H1 (cell line): ENCODE results near the gene IQCM. TPM values are rescaled to one million over a fixed set of nuclear protein-coding genes. Genes with fewer than 3 reads are reported as not detected.

Experiments
- CTCF ChIA-PET: fragments of 300-600 bp; sonication (Branson Sonifier 250); formaldehyde crosslinking; loops from one replicate; lab custom pipeline; 2021; ENCODE audit not compliant: partially characterized antibody; lab: Charles Lee
- POLR2A ChIA-PET: fragments of 300-600 bp; sonication (Branson Sonifier 250); formaldehyde crosslinking; loops from one replicate; lab custom pipeline; 2021; ENCODE audit warnings: inconsistent platforms; ENCODE audit not compliant: partially characterized antibody; lab: Charles Lee
- DNase-seq, 2 experiments: peaks; one replicate each; pipeline versions ENCODE4 v3.0.0 to v3.0.0-alpha.2; 2010 to 2022; ENCODE audit warnings: low spot score in 2 of 2, low read depth in 1 of 2, mixed read lengths in 1 of 2
- FAIRE-seq: peaks from 2 replicates; lab custom pipeline; 2011; peaks lifted over from hg19 to GRCh38; lab: Jason Lieb, UNC
- H2AFZ ChIP-seq: 2 replicates; pipeline ENCODE4 v1.8.1; 2012; ENCODE audit warnings: low read length, inconsistent platforms
- H2AK5ac ChIP-seq: 2 replicates; pipeline ENCODE4 v1.6.1; 2013; ENCODE audit warnings: low read depth, low read length
- H2BK120ac ChIP-seq: replicated peaks from 2 replicates; pipeline ENCODE3; 2013; ENCODE audit warnings: low read depth, low read length, inconsistent platforms
- H2BK12ac ChIP-seq: 2 replicates; pipeline ENCODE4 v1.6.1; 2013; ENCODE audit warnings: low read depth, low read length
- H2BK15ac ChIP-seq: 2 replicates; pipeline ENCODE4 v1.6.1; 2013; ENCODE audit warnings: low read length
- H2BK20ac ChIP-seq: 2 replicates; pipeline ENCODE4 v1.6.1; 2013; ENCODE audit warnings: low read length
- H2BK5ac ChIP-seq: 2 replicates; pipeline ENCODE4 v1.6.1; 2013; ENCODE audit warnings: low read depth, low read length
- H3K14ac ChIP-seq: 2 replicates; pipeline ENCODE4 v1.6.1; 2013; ENCODE audit warnings: inconsistent platforms; ENCODE audit not compliant: insufficient read length
- H3K18ac ChIP-seq: 2 replicates; pipeline ENCODE4 v1.6.1; 2013; ENCODE audit warnings: low read length; ENCODE audit errors: extremely low read depth
- H3K23ac ChIP-seq: 2 replicates; pipeline ENCODE4 v1.6.1; 2013; ENCODE audit warnings: inconsistent platforms; ENCODE audit not compliant: insufficient read length
- H3K23me2 ChIP-seq: 2 replicates; pipeline ENCODE4 v1.6.1; 2013; ENCODE audit warnings: low read depth, low read length
- H3K27ac ChIP-seq: 2 replicates; pipeline ENCODE4 v1.6.1; 2011; ENCODE audit warnings: low read depth, low read length, inconsistent platforms
- H3K27me3 ChIP-seq, 4 experiments: replicated peaks in 1 of 4; 1 replicate in 1 of 4; 2 replicates in 3 of 4; pipeline versions ENCODE4 v1.6.1 to v1.8.1; 2011 to 2013; ENCODE audit warnings: low read length in 3 of 4, mild to moderate bottlenecking in 3 of 4, inconsistent platforms in 2 of 4, mixed read lengths in 2 of 4, moderate library complexity in 1 of 4; ENCODE audit not compliant: control insufficient read depth in 3 of 4, insufficient read depth in 3 of 4; ENCODE audit errors: extremely low read depth in 1 of 4
- H3K36me3 ChIP-seq, 4 experiments: 2 replicates each; pipeline versions ENCODE4 v1.6.1 to v1.8.1; 2011 to 2013; ENCODE audit warnings: mild to moderate bottlenecking in 4 of 4, low read length in 3 of 4, moderate library complexity in 2 of 4, control low read depth in 1 of 4, inconsistent platforms in 1 of 4; ENCODE audit not compliant: insufficient read depth in 4 of 4, control insufficient read depth in 2 of 4
- H3K4ac ChIP-seq: replicated peaks from 2 replicates; pipeline ENCODE3; 2013; ENCODE audit warnings: low read length, low read depth, mixed read lengths, inconsistent platforms; ENCODE audit not compliant: insufficient read length
- H3K4me1 ChIP-seq, 4 experiments: replicated peaks in 1 of 4; 1 replicate in 1 of 4; 2 replicates in 3 of 4; pipeline versions ENCODE4 v1.6.1 to v1.8.1; 2011 to 2013; ENCODE audit warnings: low read length in 3 of 4, inconsistent platforms in 2 of 4, mixed read lengths in 1 of 4; ENCODE audit not compliant: insufficient read depth in 4 of 4, control insufficient read depth in 3 of 4
- H3K4me2 ChIP-seq, 2 experiments: 2 replicates each; pipeline versions ENCODE4 v1.6.1 to v1.8.1; 2011 to 2013; ENCODE audit warnings: low read depth in 2 of 2, low read length in 2 of 2, control low read depth in 1 of 2, inconsistent platforms in 1 of 2, mild to moderate bottlenecking in 1 of 2; ENCODE audit not compliant: insufficient read depth in 1 of 2
- H3K4me3 ChIP-seq, 4 experiments: fragments of 200-600, 300-600 bp in 1 of 4; sonication (generic), shearing (Covaris generic), sonication (Bioruptor Twin) in 1 of 4; 2 replicates each; pipeline versions ENCODE4 v1.5.1 to v1.8.1; 2011 to 2016; ENCODE audit warnings: low read length in 4 of 4, low read depth in 3 of 4, control low read depth in 2 of 4, inconsistent platforms in 2 of 4, mild to moderate bottlenecking in 2 of 4, mixed read lengths in 1 of 4, moderate library complexity in 1 of 4; ENCODE audit not compliant: insufficient read depth in 2 of 4; ENCODE audit errors: extremely low read depth in 1 of 4
- H3K56ac ChIP-seq: replicated peaks from 2 replicates; pipeline ENCODE3; 2013; ENCODE audit warnings: low read depth, mild to moderate bottlenecking, mixed read lengths, low read length, inconsistent platforms; ENCODE audit not compliant: insufficient read length
- H3K79me1 ChIP-seq: 2 replicates; pipeline ENCODE4 v1.6.1; 2013; ENCODE audit warnings: low read depth, low read length, control low read depth
- H3K79me2 ChIP-seq, 2 experiments: 2 replicates each; pipeline versions ENCODE4 v1.6.1 to v1.8.1; 2012 to 2013; ENCODE audit warnings: low read length in 2 of 2, mild to moderate bottlenecking in 2 of 2, inconsistent platforms in 1 of 2; ENCODE audit not compliant: insufficient read depth in 2 of 2, control insufficient read depth in 1 of 2
- H3K9ac ChIP-seq, 4 experiments: replicated peaks in 1 of 4; 1 replicate in 1 of 4; 2 replicates in 3 of 4; pipeline versions ENCODE4 v1.6.1 to v1.8.1; 2011 to 2013; ENCODE audit warnings: low read depth in 3 of 4, low read length in 3 of 4, control low read depth in 2 of 4, mild to moderate bottlenecking in 2 of 4, moderate library complexity in 2 of 4, inconsistent platforms in 1 of 4; ENCODE audit errors: extremely low read depth in 1 of 4
- H3K9me3 ChIP-seq, 2 experiments: 2 replicates each; pipeline versions ENCODE4 v1.6.1 to v1.8.1; 2012 to 2013; ENCODE audit warnings: mild to moderate bottlenecking in 2 of 2, moderate library complexity in 2 of 2, control low read depth in 1 of 2, inconsistent platforms in 1 of 2, low read depth in 1 of 2, low read length in 1 of 2, mixed read lengths in 1 of 2; ENCODE audit not compliant: insufficient read depth in 2 of 2
- H4K20me1 ChIP-seq, 2 experiments: replicated peaks in 1 of 2; 2 replicates each; pipeline versions ENCODE3 to v1.8.1; 2011 to 2013; ENCODE audit warnings: inconsistent platforms in 2 of 2, low read length in 2 of 2, mild to moderate bottlenecking in 1 of 2; ENCODE audit not compliant: insufficient read depth in 2 of 2, control insufficient read depth in 1 of 2
- H4K5ac ChIP-seq: 2 replicates; pipeline ENCODE4 v1.6.1; 2013; ENCODE audit warnings: low read length, low read depth, mixed read lengths, inconsistent platforms; ENCODE audit not compliant: insufficient read length
- H4K8ac ChIP-seq: 2 replicates; pipeline ENCODE4 v1.8.0; 2013; ENCODE audit warnings: mild to moderate bottlenecking, moderate library complexity, low read length, inconsistent platforms; ENCODE audit not compliant: insufficient read depth; ENCODE audit errors: extremely low read depth
- H4K91ac ChIP-seq: replicated peaks from 2 replicates; pipeline ENCODE3; 2013; ENCODE audit warnings: low read length, mixed read lengths, inconsistent platforms; ENCODE audit not compliant: insufficient read length
- EGR1 ChIP-seq: IDR thresholded peaks from 2 replicates; pipeline ENCODE4 v1.6.1; 2011; ENCODE audit warnings: low read depth, low read length, borderline replicate concordance
- POLR2AphosphoS5 ChIP-seq: IDR thresholded peaks from 2 replicates; pipeline ENCODE4 v1.6.1; 2011; ENCODE audit warnings: low read depth, low read length
- SIN3A ChIP-seq, 2 experiments: IDR thresholded peaks in 1 of 2; conservative IDR thresholded peaks in 1 of 2; 2 replicates each; pipeline ENCODE4 v1.6.1; 2011 to 2012; ENCODE audit warnings: low read length in 2 of 2, improper control_type of control experiment in 1 of 2, low read depth in 1 of 2, mild to moderate bottlenecking in 1 of 2
- TAF7 ChIP-seq: optimal IDR thresholded peaks from 2 replicates; pipeline ENCODE3; 2011; ENCODE audit warnings: low read depth, mild to moderate bottlenecking, inconsistent platforms, low read length, moderate library complexity, borderline replicate concordance
- WGBS, 2 experiments: shearing (Covaris generic) in 1 of 2; methylation state at CpG; one replicate each; pipeline versions ENCODE4 v1.1.6 to v1.1.7; 2013 to 2015; ENCODE audit warnings: low lambda C conversion rate in 2 of 2, mixed read lengths in 2 of 2, inconsistent platforms in 1 of 2, low coverage in 1 of 2, missing lambda C conversion rate in 1 of 2; ENCODE audit not compliant: insufficient replicate concordance in 2 of 2, insufficient coverage in 1 of 2, insufficient read length in 1 of 2; ENCODE audit errors: extremely low coverage in 1 of 2, missing lambda C conversion rate in 1 of 2; 5-methylcytosine and 5-hydroxymethylcytosine counted together
- polyA plus RNA-seq, 7 experiments: library from polyadenylated mRNA; depleted of rRNA in 3 of 7; stranded (reverse) in 5 of 7; unstranded in 2 of 7; fragments of >200 nt in 5 of 7; fragments of 200-250 nt in 2 of 7; gene quantifications; 1 replicate in 5 of 7; 2 replicates in 1 of 7; 4 replicates in 1 of 7; pipeline versions ENCODE4 v1.2.1 to v1.2.3, GENCODE V29; 2011 to 2013; ENCODE audit warnings: missing spikeins in 2 of 7, mixed read lengths in 2 of 7
- total RNA-seq: library from RNA; stranded (reverse); fragmentation: NEBNext Ultra II Directional; extraction: Animal tissue kit (Norgen Biotek cat#: 25700); gene quantifications from 2 replicates; pipeline ENCODE4 v1.2.1, GENCODE V29; 2021

Gene IQCM
- total and polyA plus RNA-seq, 2 of the 8 experiments (the other 6 are each of a cell fraction or from before 2014, with no cell fraction given): not detected

DNA sequence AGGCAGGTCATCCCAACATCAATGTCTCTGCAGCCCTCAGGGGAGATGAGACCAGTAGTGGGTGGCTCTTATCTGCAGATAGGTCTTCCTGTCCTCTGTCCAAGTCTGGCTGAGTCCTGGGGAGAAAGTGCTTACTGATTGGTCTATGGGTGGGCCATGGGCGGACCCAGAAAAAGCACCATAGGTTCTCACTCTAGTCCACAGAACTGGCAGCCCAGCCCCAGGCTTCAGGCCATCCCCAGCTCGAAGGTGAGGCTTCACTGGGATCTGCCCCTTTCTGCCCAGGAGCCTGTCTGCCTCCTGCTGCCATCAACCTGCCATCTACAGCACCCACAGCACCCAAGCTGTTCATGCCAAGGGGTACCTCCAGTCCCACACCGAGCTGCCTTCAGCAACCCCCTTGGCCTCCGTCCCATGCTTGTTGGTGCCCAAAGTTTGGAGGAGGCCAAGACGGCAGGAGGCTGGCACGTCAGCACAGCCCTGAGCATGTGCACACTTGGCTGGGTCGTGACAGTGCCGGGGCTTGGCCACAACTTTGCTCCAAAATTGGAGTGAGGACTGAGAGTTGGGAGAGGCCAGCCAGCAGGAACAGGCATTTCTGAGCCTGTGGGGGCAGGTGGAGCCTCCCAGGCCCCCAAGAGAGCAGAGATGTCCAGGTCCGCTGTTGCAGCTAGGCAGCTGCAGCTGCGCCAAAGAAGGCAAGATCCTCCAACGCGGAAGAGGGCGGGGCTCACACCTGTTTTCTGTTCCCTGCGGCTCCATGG is 99.6 kb downstream of the IQCM start:
- Histone ChIP-seq H4K5ac (no peak overlapping the region), H2BK120ac (no peak overlapping the region), H4K8ac (peak overlapping the region; percentile 11; the same call in 1 of the 2 replicates), H3K4me1 (peaks cover 0 to 2% (median 0%) of the 10 kb centered on the region in 4 experiments; a peak in 1 of 7 replicates), H2AFZ (no peak overlapping the region; the same call in 1 of the 2 replicates), H3K14ac (no peak overlapping the region), H3K27me3 (no peaks in the 10 kb centered on the region), H2BK15ac (no peak overlapping the region), H4K20me1 (no peaks in the 10 kb centered on the region), H4K91ac (no peak overlapping the region), H3K23me2 (no peaks in the 10 kb centered on the region), H3K9me3 (no peaks in the 10 kb centered on the region), H3K4ac (no peak overlapping the region), H2AK5ac (no peak overlapping the region), H2BK12ac (no peak overlapping the region), H2BK5ac (no peak overlapping the region), H3K79me1 (no peaks in the 10 kb centered on the region), H3K23ac (no peak overlapping the region), H2BK20ac (no peak overlapping the region), H3K27ac (no peak overlapping the region), H3K18ac (no peak overlapping the region), H3K4me2 (no peak overlapping the region), H3K56ac (no peak overlapping the region), H3K79me2 (no peaks in the 10 kb centered on the region), H3K4me3 (no peak overlapping the region), H3K9ac (no peak overlapping the region), H3K36me3 (no peaks in the 10 kb centered on the region)
- WGBS, 2 experiments: 95% methylated on average over 10 of the region's 14 CpGs; no CpG with 5 or more reads in 1 of the 2 experiments
- POLR2A ChIA-PET: no interaction called here
- CTCF ChIA-PET: no interaction called here
- no peak for DNase-seq
- no peak for FAIRE-seq
- no peak for TF ChIP-seq POLR2AphosphoS5
- TF ChIP-seq EGR1: no peak
- TF ChIP-seq SIN3A (conservative IDR thresholded peaks at IDR 0.05 in 1 of 2, IDR thresholded peaks at IDR 0.05 in 1 of 2; ENCODE audit: low read depth in 1 of 2, low read length in 2 of 2): no peak
- TF ChIP-seq TAF7: no peak
